A673 (cell line): Measurements from ENCODE around the gene NLRP9. TPM values are rescaled to one million over a fixed set of nuclear protein-coding genes. Genes with fewer than 3 reads are reported as not detected.
A peak's percentile ranks its signal among the peaks of the same experiment; 100 is the strongest.
"Not testable (repeated sequence)": the region's sequence is repeated elsewhere in the genome, so short reads cannot be mapped to it uniquely, and the experiment has no call there.

Experiments
- BruUV-seq: library from RNA; stranded (reverse); fragments of 400-500 nt; replicated peaks from 2 replicates; lab custom pipeline; 2021; lab: Mats Ljungman, UMichigan
- CTCF ChIA-PET: fragments of 300-600 bp; sonication (Branson Sonifier 250); formaldehyde crosslinking; loops from one replicate; lab custom pipeline; 2022; ENCODE audit warnings: antibody characterized with exemption; lab: Charles Lee
- POLR2A ChIA-PET: fragments of 300-600 bp; sonication (Branson Sonifier 250); formaldehyde crosslinking; loops from one replicate; lab custom pipeline; 2022; ENCODE audit warnings: antibody characterized with exemption; ENCODE audit not compliant: low non-redundant PET; lab: Charles Lee
- DNase-seq: peaks from one replicate; pipeline ENCODE4 v3.0.0-alpha.2; 2015; ENCODE audit warnings: low spot score
- H3K27ac ChIP-seq: fragments of 200-600 bp; sonication (generic); 2 replicates; pipeline ENCODE4 v1.5.1; 2016; ENCODE audit warnings: mixed run types, low read depth, mild to moderate bottlenecking, mixed read lengths, antibody characterized with exemption, low read length; ENCODE audit not compliant: poor library complexity, severe bottlenecking
- H3K27me3 ChIP-seq: fragments of 200-600 bp; sonication (generic); replicated peaks from 2 replicates; pipeline ENCODE4 v1.6.1; 2017; ENCODE audit warnings: mixed run types, low read depth, mild to moderate bottlenecking, mixed read lengths, antibody characterized with exemption, low read length; ENCODE audit not compliant: insufficient read depth, poor library complexity
- H3K36me3 ChIP-seq: fragments of 200-600 bp; sonication (generic); 2 replicates; pipeline ENCODE4 v1.6.1; 2016; ENCODE audit warnings: mixed run types, mild to moderate bottlenecking, mixed read lengths, antibody characterized with exemption, low read length; ENCODE audit not compliant: insufficient read depth, poor library complexity, severe bottlenecking
- H3K4me1 ChIP-seq: fragments of 200-600 bp; sonication (generic); 2 replicates; pipeline ENCODE4 v1.6.1; 2017; ENCODE audit warnings: mixed run types, mild to moderate bottlenecking, mixed read lengths, antibody characterized with exemption, low read length; ENCODE audit not compliant: insufficient read depth, poor library complexity, severe bottlenecking
- H3K4me3 ChIP-seq: fragments of 200-600 bp; sonication (generic); 2 replicates; pipeline ENCODE4 v1.5.1; 2016; ENCODE audit warnings: low read depth, mixed run types, mild to moderate bottlenecking, mixed read lengths, low read length; ENCODE audit not compliant: poor library complexity, severe bottlenecking
- H3K9me3 ChIP-seq: fragments of 200-600 bp; sonication (generic); 2 replicates; pipeline ENCODE4 v1.6.1; 2016; ENCODE audit warnings: mixed run types, low read depth, mild to moderate bottlenecking, mixed read lengths, antibody characterized with exemption, low read length; ENCODE audit not compliant: poor library complexity, severe bottlenecking
- CTCF ChIP-seq: fragments of 300-800, 200-600 bp; sonication (generic); conservative IDR thresholded peaks from 2 replicates; pipeline ENCODE4 v1.5.1; 2017; ENCODE audit warnings: low read depth, mild to moderate bottlenecking, antibody characterized with exemption, low read length, moderate library complexity, mixed read lengths
- EZH2 ChIP-seq: fragments of 200-600 bp; sonication (generic); IDR thresholded peaks from 2 replicates; pipeline ENCODE4 v1.6.1; 2017; ENCODE audit warnings: borderline replicate concordance, low read depth, mild to moderate bottlenecking, mixed read lengths, antibody characterized with exemption, low read length; ENCODE audit not compliant: poor library complexity, severe bottlenecking
- intact Hi-C: fragments of 100-400 bp; cut with micrococcal nuclease; formaldehyde crosslinking; loops from one replicate; pipeline ENCODE4 v1.10.0; 2022; ENCODE audit not compliant: unreplicated experiment
- total RNA-seq: library from RNA; stranded (reverse); gene quantifications from 2 replicates; pipeline ENCODE4 v1.2.3, GENCODE V29; 2021

Gene NLRP9
- total RNA-seq, 1 experiment from 2014 or later: not detected

- DNase-seq: peak; percentile 34
- CTCF ChIA-PET: interaction anchor here (0.5 kb wide), 1 partner anchor 38 kb away, joined by 5 read pairs; no protein-coding TSS in a partner anchor
These were observed 39.3 kb upstream of the NLRP9 start for GRCh38 chr19:55777528-55777927.

GRCh38 chr19:55769632-55770031 is 31.4 kb upstream of the NLRP9 start:
- POLR2A ChIA-PET, BruUV-seq, CTCF ChIA-PET: not testable (repeated sequence)

More at GRCh38 chr19:55777528-55777927, 39.3 kb upstream of the NLRP9 start:
- H3K9me3 ChIP-seq: no peaks in the 10 kb centered on the region
- no peaks in the 10 kb centered on the region for H3K4me1 ChIP-seq
- intact Hi-C loops: no loop called here
- no peaks in the 10 kb centered on the region for H3K36me3 ChIP-seq
- no TSS peak for BruUV-seq
- no peak overlapping the region for H3K4me3 ChIP-seq
- POLR2A ChIA-PET: no interaction called here
- peaks cover 62% of the 10 kb centered on the region for H3K27me3 ChIP-seq
- no peak overlapping the region for H3K27ac ChIP-seq
- TF ChIP-seq EZH2 (no peak), CTCF (peak; percentile 70)

GRCh38 chr19:55768818-55769217 is 30.6 kb upstream of the NLRP9 start, which contains the start of gene RFPL4AL1:
Gene RFPL4AL1, plus strand, starts transcription at chr19:55769118. Its CDS starts 2,687 bp downstream, at chr19:55771805.
- CTCF ChIA-PET, DNase-seq, BruUV-seq: not testable (repeated sequence)

More at GRCh38 chr19:55769632-55770031, 31.4 kb upstream of the NLRP9 start:
- H3K9me3 ChIP-seq, H3K4me3 ChIP-seq, DNase-seq, intact Hi-C loops, H3K36me3 ChIP-seq, H3K4me1 ChIP-seq, H3K27ac ChIP-seq: not testable (repeated sequence)
- peaks cover 43% of the 10 kb centered on the region for H3K27me3 ChIP-seq

DNA sequence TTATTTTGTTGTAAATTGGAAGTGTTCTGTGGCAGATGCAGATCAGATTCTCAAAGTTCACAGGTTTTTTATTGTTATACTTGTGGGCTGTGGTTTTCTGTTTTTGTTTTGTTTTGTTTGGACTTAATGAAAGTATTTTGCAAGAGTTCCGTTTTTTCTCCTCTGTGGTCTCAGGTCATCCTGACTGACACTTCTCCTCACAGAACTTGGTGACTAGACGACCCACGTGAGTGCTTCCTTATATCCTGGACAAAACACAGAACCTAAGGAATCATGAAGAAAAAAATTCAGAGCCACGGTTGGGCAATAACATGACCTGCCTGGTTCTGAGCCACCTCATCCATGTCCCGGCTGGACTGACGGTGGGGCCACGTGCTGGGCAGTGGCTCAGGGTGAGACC is 28.3 kb upstream of the NLRP9 start:
- Histone ChIP-seq H3K9me3 (no peaks in the 10 kb centered on the region), H3K4me3 (no peak overlapping the region), H3K27ac (no peak overlapping the region), H3K36me3 (no peaks in the 10 kb centered on the region), H3K4me1 (no peaks in the 10 kb centered on the region), H3K27me3 (peaks cover 49% of the 10 kb centered on the region)
- intact Hi-C loops: no loop called here
- no peak for TF ChIP-seq CTCF
- TF ChIP-seq EZH2: no peak
- ChIA-PET CTCF (no interaction called here), POLR2A (no interaction called here)
- no TSS peak for BruUV-seq
- DNase-seq: no peak

More at GRCh38 chr19:55768818-55769217, 30.6 kb upstream of the NLRP9 start, which contains the start of gene RFPL4AL1:
- H3K27ac ChIP-seq, H3K4me1 ChIP-seq, H3K36me3 ChIP-seq, intact Hi-C loops, H3K9me3 ChIP-seq, POLR2A ChIA-PET, H3K4me3 ChIP-seq: not testable (repeated sequence)
- H3K27me3 ChIP-seq: peaks cover 48% of the 10 kb centered on the region

GRCh38 chr19:55758797-55759196 is 20.6 kb upstream of the NLRP9 start, which contains the start of gene RFPL4A:
Gene RFPL4A, plus strand, starts transcription at chr19:55759097. Its CDS starts 2,704 bp downstream, at chr19:55761801.
- BruUV-seq, DNase-seq, intact Hi-C loops, H3K27ac ChIP-seq, POLR2A ChIA-PET, H3K9me3 ChIP-seq, H3K4me1 ChIP-seq, H3K36me3 ChIP-seq, CTCF ChIA-PET, H3K4me3 ChIP-seq: not testable (repeated sequence)
- peaks cover 31% of the 10 kb centered on the region for H3K27me3 ChIP-seq

- DNase-seq, H3K4me1 ChIP-seq, H3K36me3 ChIP-seq, BruUV-seq, H3K9me3 ChIP-seq, CTCF ChIA-PET, H3K4me3 ChIP-seq, intact Hi-C loops, POLR2A ChIA-PET, H3K27ac ChIP-seq: not testable (repeated sequence)
- H3K27me3 ChIP-seq: peaks cover 32% of the 10 kb centered on the region
These were observed 18.6 kb upstream of the NLRP9 start for GRCh38 chr19:55756808-55757207.
